ENCODE results near the gene NOD2.

The NOD2 gene

DNA sequence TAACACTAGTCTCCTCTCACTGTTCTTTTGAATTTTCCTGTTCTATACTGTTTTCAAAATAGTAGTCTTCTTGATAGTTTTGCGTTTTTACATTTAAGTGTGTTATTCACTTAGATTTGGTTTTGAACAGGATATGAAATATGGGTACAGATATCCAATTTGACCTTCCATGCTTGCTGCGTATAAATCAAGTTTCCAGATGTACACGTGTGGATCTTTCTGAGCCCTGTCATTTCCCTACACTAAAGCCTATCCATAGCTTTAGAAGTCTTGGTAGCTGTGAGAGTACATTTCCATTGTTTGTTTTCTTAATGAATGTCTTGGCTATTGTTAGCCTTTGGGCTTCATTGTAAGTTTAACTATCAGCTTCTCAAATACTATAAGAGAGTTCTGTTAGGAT lies 68.8 kb downstream of the NOD2 start:
- no peak overlapping the region for H3K27ac ChIP-seq
- no peak for TF ChIP-seq ZFX (IDR thresholded peaks at IDR 0.05)
- TF ChIP-seq, protein P1, sequence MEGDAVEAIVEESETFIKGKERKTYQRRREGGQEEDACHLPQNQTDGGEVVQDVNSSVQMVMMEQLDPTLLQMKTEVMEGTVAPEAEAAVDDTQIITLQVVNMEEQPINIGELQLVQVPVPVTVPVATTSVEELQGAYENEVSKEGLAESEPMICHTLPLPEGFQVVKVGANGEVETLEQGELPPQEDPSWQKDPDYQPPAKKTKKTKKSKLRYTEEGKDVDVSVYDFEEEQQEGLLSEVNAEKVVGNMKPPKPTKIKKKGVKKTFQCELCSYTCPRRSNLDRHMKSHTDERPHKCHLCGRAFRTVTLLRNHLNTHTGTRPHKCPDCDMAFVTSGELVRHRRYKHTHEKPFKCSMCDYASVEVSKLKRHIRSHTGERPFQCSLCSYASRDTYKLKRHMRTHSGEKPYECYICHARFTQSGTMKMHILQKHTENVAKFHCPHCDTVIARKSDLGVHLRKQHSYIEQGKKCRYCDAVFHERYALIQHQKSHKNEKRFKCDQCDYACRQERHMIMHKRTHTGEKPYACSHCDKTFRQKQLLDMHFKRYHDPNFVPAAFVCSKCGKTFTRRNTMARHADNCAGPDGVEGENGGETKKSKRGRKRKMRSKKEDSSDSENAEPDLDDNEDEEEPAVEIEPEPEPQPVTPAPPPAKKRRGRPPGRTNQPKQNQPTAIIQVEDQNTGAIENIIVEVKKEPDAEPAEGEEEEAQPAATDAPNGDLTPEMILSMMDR (conservative IDR thresholded peaks at IDR 0.05): no peak

DNA sequence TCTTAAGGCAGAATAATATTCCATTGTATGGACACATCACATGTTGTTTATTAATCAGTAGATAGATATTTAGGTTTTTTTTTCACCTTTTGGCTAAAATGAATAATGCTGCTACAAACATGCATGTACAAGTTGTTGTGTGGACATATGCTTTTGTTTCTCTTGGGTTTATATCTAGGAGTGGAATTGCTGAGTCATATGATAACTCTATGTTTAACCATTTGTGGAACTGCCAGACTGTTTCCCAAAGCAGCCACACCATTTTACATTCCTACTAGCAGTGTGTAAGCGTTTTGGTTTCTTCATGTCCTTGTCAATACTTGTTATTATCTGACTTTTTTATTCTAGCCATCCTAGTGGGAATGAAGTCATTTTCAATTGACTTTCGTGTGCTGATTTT lies 69.8 kb downstream of the NOD2 start:
- TF ChIP-seq ZFX (IDR thresholded peaks at IDR 0.05): no peak
- TF ChIP-seq, protein P1 (conservative IDR thresholded peaks at IDR 0.05): no peak
- no peak overlapping the region for H3K27ac ChIP-seq

DNA sequence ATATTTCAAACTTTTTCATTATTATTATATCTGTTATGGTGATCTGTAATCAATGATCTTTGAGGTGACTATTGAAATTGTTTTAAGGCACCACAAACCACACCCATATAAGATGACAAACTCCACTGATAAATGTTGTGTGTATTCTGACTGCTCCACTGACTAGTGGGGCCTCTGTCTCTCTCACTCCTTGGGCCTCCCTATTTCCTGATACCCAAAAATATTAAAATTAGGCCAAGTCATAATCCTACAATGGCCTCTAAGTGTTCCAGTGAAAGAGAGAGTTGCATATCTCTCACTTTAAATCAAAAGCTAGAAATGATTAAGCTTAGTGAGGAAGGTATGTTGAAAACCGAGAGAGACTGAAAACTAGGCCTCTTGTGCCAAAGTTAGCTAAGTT lies 71.9 kb downstream of the NOD2 start:
- TF ChIP-seq ZFX (IDR thresholded peaks at IDR 0.05): no peak
- TF ChIP-seq, protein P1 (conservative IDR thresholded peaks at IDR 0.05): no peak

DNA sequence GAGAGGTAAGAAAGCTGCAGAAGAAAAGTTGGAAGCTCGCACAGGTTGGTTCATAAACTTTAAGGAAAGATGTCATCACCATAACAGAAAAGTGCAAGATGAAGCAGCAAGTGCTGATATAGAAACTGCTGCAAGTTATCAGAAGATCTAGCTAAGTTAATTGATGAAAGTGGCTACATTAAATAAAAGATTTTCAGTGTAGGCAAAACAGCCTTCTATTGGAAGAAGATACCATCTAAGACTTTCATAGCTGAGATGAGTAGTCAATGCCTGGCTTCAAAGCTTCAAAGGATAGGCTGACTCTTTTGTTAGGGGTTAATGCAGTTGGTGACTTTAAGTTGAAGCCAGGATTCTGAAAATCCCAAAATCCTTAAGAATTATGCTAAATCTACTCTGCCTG lies 72.5 kb downstream of the NOD2 start:
- TF ChIP-seq ZFX (IDR thresholded peaks at IDR 0.05): no peak
- TF ChIP-seq, protein P1 (conservative IDR thresholded peaks at IDR 0.05): no peak

More for the DNA sequence above, 71.9 kb downstream of the NOD2 start:
- no peak overlapping the region for H3K27ac ChIP-seq

DNA sequence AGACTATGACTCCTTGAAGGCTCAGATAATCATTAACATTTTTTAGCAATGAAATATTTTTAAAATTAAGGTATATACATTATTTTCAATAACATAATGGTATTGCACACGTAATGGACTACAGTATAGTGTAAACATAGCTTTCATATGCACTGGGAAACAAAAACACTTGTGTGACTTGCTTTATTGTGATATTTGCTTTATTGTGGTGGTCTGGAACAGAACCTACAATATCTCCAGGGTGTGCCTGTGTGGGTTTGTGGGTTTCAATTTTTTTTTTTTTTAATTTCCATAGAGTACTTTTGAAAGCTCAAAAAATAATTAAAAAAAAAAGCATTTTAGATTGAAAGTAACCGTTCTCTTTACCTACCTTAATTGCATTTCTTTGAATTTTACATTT lies 73.8 kb downstream of the NOD2 start:
- no peak overlapping the region for H3K27ac ChIP-seq
- TF ChIP-seq ZFX (IDR thresholded peaks at IDR 0.05): no peak
- TF ChIP-seq, protein P1 (conservative IDR thresholded peaks at IDR 0.05): no peak

More for the DNA sequence above, 72.5 kb downstream of the NOD2 start:
- no peak overlapping the region for H3K27ac ChIP-seq

DNA sequence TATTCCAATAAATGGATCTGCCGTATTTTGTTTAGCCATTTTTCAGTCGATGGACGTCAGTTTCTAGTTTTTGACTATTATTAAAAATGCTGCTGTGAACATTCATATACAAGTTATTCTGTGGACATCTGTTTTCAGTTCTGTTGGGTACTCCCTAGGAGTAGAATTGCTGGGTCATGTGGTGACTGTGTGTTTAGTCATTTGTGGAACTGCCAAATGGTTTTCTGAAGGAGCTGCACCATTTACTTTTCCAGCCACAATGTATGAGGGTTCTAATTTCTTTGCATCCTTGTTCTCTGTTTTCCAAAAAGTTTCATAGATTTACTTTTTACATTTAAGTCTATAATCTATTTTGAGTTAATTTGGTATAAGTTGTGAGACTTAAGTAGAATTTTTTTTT lies 78.0 kb downstream of the NOD2 start:
- H3K27ac ChIP-seq: no peak overlapping the region
- TF ChIP-seq, protein P1 (conservative IDR thresholded peaks at IDR 0.05): no peak
- TF ChIP-seq ZFX (IDR thresholded peaks at IDR 0.05): no peak

DNA sequence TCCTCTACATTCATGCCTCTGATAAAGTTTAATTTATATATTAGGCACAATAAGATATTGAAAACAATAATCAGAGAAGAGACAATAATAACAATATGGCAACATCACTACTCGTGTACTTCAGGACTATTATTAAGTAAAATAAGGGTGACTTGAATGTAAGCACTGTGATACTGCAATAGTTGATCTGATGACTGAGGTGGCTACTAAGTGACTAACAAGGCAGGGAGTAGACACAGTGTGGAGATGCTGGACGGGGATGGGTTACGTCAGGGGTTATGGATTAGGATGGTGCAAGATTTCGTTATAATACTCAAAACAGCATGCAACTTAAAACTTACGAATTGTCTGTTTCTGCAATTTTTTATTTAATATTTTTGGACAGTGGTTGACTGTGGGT lies 81.0 kb downstream of the NOD2 start:
- H3K27ac ChIP-seq: no peak overlapping the region
- TF ChIP-seq, protein P1 (conservative IDR thresholded peaks at IDR 0.05): no peak
- no peak for TF ChIP-seq ZFX (IDR thresholded peaks at IDR 0.05)

Data from C4-2B (cell line).